Measurements from ENCODE around the gene ARHGAP44. TPM values are rescaled to one million over a fixed set of nuclear protein-coding genes. Genes with fewer than 3 reads are reported as not detected.

ARHGAP44 gene, protein sequence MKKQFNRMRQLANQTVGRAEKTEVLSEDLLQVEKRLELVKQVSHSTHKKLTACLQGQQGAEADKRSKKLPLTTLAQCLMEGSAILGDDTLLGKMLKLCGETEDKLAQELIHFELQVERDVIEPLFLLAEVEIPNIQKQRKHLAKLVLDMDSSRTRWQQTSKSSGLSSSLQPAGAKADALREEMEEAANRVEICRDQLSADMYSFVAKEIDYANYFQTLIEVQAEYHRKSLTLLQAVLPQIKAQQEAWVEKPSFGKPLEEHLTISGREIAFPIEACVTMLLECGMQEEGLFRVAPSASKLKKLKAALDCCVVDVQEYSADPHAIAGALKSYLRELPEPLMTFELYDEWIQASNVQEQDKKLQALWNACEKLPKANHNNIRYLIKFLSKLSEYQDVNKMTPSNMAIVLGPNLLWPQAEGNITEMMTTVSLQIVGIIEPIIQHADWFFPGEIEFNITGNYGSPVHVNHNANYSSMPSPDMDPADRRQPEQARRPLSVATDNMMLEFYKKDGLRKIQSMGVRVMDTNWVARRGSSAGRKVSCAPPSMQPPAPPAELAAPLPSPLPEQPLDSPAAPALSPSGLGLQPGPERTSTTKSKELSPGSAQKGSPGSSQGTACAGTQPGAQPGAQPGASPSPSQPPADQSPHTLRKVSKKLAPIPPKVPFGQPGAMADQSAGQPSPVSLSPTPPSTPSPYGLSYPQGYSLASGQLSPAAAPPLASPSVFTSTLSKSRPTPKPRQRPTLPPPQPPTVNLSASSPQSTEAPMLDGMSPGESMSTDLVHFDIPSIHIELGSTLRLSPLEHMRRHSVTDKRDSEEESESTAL
- under 1 TPM; 0.26 to 0.37 TPM for total RNA-seq

DNA sequence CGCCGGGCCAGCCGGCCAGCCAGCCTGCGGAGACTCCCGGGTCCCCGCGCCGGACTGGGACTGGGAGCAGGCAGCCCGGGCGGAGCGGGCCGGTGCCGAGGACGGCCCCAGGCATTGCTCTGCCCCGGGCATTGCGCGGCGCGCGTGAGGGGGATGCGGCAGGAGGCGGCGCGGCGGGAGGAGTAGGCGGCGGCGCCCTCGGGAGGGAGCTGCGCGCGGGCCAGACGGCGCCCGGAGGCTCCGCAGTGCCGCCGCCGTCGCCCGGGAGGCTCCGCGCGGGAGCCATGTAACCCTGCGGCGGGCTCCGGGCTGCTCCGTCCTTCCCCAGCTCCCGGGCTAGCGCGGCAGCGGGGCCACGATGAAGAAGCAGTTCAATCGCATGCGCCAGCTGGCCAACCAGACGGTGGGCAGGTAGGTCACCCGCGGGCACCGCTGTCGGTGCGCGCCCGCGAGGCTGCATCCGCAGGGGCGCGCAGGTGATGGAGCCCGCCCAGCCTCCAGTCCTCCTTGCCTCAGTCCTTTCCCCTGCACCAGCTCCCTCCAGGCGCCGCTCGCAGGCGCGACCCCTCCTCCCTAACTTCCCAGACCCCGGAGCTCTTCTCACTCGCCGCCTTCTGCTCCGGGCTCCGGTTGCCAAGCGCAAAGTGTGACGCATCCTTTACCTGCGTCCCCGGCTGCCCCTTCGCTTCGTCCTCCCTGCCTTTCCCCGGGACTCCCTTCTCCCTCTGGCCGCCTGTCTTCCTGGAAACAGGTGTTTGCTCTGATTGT, at the start of gene ARHGAP44:
ARHGAP44 (plus strand) TSS at position 18 of the 768 bp plus-strand sequence; CDS start at position 359, 341 bp downstream.
- H3K27ac Mint-ChIP-seq = no peak within 1 kb of the TSS
- H3K4me1 Mint-ChIP-seq (ENCODE audit: low read depth) = peaks cover 6% of the 10 kb centered on the region
- peaks cover 22% of the 10 kb centered on the region for H3K27me3 Mint-ChIP-seq (ENCODE audit: low read depth)
- no peaks in the 10 kb centered on the region for H3K9me3 Mint-ChIP-seq (ENCODE audit: insufficient read depth)
- ATAC-seq (peak; percentile 88), DNase-seq (no peak)
- no peaks in the 10 kb centered on the region for H3K36me3 Mint-ChIP-seq (ENCODE audit: low read depth)
- H3K4me3 Mint-ChIP-seq = peak within 1 kb of the TSS; percentile 59
- ChIA-PET CTCF (no interaction called here), POLR2A (no interaction called here)

DNA sequence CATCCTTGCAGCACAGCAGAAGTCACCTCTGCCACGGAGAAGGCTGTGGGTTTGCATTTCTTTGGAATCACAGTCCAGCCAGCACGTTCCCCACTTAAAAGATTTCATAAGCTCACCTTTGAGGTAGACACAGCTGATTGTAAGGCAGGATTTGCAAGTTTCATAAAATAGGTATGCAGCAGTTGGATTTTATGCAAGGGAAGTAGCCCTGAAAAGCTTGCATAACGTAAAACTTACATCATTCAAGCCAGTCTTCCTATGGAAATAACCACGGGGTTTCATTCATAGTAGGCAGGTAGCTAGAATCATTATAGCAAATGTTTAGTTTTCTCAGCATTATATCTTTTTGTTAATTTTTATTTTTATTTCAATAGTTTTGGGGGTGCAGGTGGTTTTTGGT, 49.8 kb upstream of the ARHGAP44 start:
- ATAC-seq (no peak), DNase-seq (no peak)
- H3K36me3 Mint-ChIP-seq (ENCODE audit: low read depth) = no peaks in the 10 kb centered on the region

DNA sequence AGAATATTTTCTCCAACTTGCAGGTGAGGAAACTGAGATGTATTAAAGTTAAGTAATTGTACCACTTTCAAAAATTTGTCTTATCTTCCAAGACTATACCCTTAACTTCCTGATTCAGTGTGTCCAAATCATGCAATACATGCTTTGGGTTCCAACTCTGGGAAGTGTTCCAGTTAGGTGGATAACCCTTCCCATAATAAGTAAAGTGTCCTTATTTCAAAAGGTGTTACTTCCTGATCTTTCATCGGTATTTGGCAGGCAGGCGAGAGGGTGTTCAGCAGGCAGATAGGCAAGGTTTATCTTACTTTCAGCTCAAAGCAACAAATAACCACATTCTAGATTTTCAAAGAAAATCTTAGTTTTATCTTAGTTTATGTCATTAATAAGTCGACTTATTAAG, 46.3 kb upstream of the ARHGAP44 start:
- Mint-ChIP-seq H3K27me3 (ENCODE audit: low read depth) (no peaks in the 10 kb centered on the region), H3K9me3 (ENCODE audit: insufficient read depth) (no peaks in the 10 kb centered on the region), H3K27ac (no peak overlapping the region), H3K4me3 (no peak overlapping the region), H3K4me1 (ENCODE audit: low read depth) (no peaks in the 10 kb centered on the region), H3K36me3 (ENCODE audit: low read depth) (no peaks in the 10 kb centered on the region)
- CTCF ChIA-PET = interaction anchor here (1.0 to 1.7 kb wide), 2 partner anchors 198 to 562 kb away, joined by 4 to 5 read pairs; no protein-coding TSS in a partner anchor
- ATAC-seq = no peak
- DNase-seq = no peak
- POLR2A ChIA-PET = no interaction called here

More for the DNA sequence above, 49.8 kb upstream of the ARHGAP44 start:
- no peaks in the 10 kb centered on the region for H3K9me3 Mint-ChIP-seq (ENCODE audit: insufficient read depth)
- no peaks in the 10 kb centered on the region for H3K4me1 Mint-ChIP-seq (ENCODE audit: low read depth)
- no peak overlapping the region for H3K4me3 Mint-ChIP-seq
- CTCF ChIA-PET = no interaction called here
- H3K27ac Mint-ChIP-seq = no peak overlapping the region
- H3K27me3 Mint-ChIP-seq (ENCODE audit: low read depth) = no peaks in the 10 kb centered on the region
- POLR2A ChIA-PET = no interaction called here

DNA sequence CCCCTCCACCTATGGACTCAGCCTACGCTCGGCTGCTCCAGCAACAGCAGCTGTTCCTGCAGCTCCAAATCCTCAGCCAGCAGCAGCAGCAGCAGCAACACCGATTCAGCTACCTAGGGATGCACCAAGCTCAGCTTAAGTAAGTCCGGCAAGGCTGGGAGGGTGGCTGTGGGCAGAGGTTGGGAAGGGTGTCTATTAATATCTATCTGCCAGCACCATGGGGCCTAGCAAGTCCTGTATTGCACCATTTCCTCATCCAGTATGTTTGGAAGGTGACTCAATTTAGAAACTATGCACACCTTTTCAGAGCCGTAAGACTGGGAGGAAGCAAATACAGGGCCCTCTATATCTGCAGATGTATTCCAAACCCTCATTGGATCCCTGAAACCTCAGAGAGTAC, 45.0 kb upstream of the ARHGAP44 start:
- CTCF ChIA-PET = no interaction called here
- H3K36me3 Mint-ChIP-seq (ENCODE audit: low read depth) = no peaks in the 10 kb centered on the region
- no peak overlapping the region for H3K27ac Mint-ChIP-seq
- no peaks in the 10 kb centered on the region for H3K9me3 Mint-ChIP-seq (ENCODE audit: insufficient read depth)
- H3K4me1 Mint-ChIP-seq (ENCODE audit: low read depth) = no peaks in the 10 kb centered on the region
- DNase-seq (no peak), ATAC-seq (no peak)
- POLR2A ChIA-PET = no interaction called here
- H3K27me3 Mint-ChIP-seq (ENCODE audit: low read depth) = no peaks in the 10 kb centered on the region
- no peak overlapping the region for H3K4me3 Mint-ChIP-seq

DNA sequence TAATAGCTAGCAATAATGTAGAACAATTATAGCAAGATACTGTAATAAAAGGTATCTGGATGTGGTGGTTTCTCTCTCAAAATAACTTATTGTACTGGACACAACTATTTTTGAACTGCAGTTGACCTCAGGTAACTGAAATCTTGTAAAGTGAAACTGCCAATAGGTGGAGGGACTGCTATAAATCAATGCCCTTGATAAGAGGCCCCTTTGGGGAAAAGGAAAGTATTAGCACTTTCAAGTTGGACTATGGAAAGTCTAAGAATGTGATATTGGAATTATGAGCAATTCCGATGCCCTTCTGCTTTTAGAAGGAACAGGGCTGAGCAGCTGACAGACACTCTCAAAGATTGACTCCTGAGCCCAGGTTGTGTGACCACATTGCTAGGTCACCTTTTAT, 44.5 kb upstream of the ARHGAP44 start:
- DNase-seq (no peak), ATAC-seq (no peak)
- Mint-ChIP-seq H3K9me3 (ENCODE audit: insufficient read depth) (no peaks in the 10 kb centered on the region), H3K4me1 (ENCODE audit: low read depth) (no peaks in the 10 kb centered on the region), H3K27me3 (ENCODE audit: low read depth) (no peaks in the 10 kb centered on the region), H3K36me3 (ENCODE audit: low read depth) (no peaks in the 10 kb centered on the region), H3K27ac (no peak overlapping the region), H3K4me3 (no peak overlapping the region)
- POLR2A ChIA-PET = no interaction called here
- CTCF ChIA-PET = no interaction called here

DNA sequence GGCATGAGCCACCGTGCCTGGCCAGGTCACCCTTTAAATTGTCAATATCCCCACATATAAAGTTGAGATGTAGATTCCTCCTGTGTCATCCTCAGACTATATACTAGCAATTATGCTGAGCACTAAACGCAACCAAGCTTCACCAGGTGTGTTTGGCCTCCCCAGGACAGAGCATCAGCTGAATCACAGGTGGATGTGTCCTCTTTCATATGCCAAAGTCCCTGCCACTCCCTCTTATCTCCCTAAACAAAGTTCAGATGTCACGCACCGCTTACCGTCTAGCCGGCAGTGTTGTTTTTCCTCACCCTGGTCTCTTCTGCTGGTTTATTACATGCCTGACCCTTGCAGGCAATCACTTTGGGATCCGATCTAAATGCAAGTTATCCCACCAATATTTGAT, 43.8 kb upstream of the ARHGAP44 start:
- ATAC-seq (no peak), DNase-seq (no peak)
- Mint-ChIP-seq H3K9me3 (ENCODE audit: insufficient read depth) (no peaks in the 10 kb centered on the region), H3K27me3 (ENCODE audit: low read depth) (no peaks in the 10 kb centered on the region), H3K36me3 (ENCODE audit: low read depth) (no peaks in the 10 kb centered on the region), H3K27ac (no peak overlapping the region), H3K4me3 (no peak overlapping the region), H3K4me1 (ENCODE audit: low read depth) (no peaks in the 10 kb centered on the region)
- ChIA-PET CTCF (no interaction called here), POLR2A (no interaction called here)

DNA sequence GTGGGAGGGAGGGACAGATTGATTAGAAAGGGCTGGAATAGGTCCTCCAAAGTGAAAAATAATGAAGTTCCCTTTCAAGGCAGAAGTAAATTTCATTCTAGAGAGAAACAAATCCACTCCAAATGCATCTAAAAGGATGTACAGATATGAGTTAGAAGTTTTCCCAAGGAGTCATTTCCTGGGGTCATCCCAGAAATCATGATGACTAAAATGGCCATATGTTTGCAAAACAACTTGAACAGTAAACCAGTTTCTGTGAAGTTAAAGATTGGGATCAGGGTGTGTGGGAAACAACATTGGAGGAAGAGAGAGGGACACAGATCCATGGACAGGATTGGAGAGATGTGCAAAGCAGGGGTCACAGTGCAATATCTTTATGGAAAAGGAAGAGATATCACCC, 32.5 kb upstream of the ARHGAP44 start:
- no peak overlapping the region for H3K27ac Mint-ChIP-seq
- H3K9me3 Mint-ChIP-seq (ENCODE audit: insufficient read depth) = no peaks in the 10 kb centered on the region
- no peaks in the 10 kb centered on the region for H3K36me3 Mint-ChIP-seq (ENCODE audit: low read depth)
- no peak overlapping the region for H3K4me3 Mint-ChIP-seq
- DNase-seq = no peak
- H3K27me3 Mint-ChIP-seq (ENCODE audit: low read depth) = no peaks in the 10 kb centered on the region
- POLR2A ChIA-PET = no interaction called here
- H3K4me1 Mint-ChIP-seq (ENCODE audit: low read depth) = no peaks in the 10 kb centered on the region
- CTCF ChIA-PET = no interaction called here
- no peak for ATAC-seq

DNA sequence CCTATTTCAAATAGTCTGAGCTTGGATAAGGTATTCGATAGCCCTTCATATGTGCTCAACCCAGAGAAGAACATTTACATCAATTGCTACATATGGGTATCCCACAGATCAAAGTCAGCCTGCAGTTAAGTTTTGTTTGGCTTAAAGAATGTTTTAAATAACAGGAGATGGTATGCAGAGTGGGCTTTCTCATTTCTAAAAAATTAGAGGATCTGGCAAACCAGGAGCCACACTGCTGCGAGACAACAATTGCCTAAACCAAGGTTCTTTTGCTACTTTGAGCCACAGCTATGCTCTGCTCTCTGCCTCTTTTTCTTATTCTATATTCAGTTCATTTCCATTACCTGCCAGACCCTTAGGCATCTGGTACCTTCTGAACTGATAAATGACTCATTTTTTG, 30.2 kb upstream of the ARHGAP44 start:
- Mint-ChIP-seq H3K4me1 (ENCODE audit: low read depth) (no peaks in the 10 kb centered on the region), H3K9me3 (ENCODE audit: insufficient read depth) (no peaks in the 10 kb centered on the region), H3K36me3 (ENCODE audit: low read depth) (no peaks in the 10 kb centered on the region), H3K27me3 (ENCODE audit: low read depth) (no peaks in the 10 kb centered on the region), H3K27ac (no peak overlapping the region), H3K4me3 (no peak overlapping the region)
- DNase-seq = no peak
- POLR2A ChIA-PET = no interaction called here
- ATAC-seq = no peak
- CTCF ChIA-PET = no interaction called here

DNA sequence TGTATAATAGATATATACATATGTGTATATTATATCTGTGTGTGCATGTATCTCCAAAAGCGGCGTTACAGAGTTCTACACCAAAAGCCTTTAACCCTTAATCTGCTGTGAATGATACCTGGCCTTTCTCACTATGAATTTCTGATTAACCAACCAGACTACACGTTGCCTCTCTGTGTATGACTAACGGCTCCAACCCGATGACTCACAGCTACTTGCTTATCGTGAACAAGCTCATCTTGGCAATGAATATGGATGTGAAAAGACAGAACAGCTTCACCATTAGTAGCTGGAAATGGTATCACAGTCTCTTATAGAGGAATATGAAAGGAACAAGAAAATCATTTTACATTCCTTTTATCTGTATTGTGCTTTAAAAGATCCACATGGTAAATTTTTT, 23.8 kb upstream of the ARHGAP44 start:
- CTCF ChIA-PET = no interaction called here
- no peak for DNase-seq
- no peak overlapping the region for H3K27ac Mint-ChIP-seq
- H3K4me1 Mint-ChIP-seq (ENCODE audit: low read depth) = no peaks in the 10 kb centered on the region
- POLR2A ChIA-PET = no interaction called here
- ATAC-seq = no peak
- no peaks in the 10 kb centered on the region for H3K36me3 Mint-ChIP-seq (ENCODE audit: low read depth)
- no peaks in the 10 kb centered on the region for H3K9me3 Mint-ChIP-seq (ENCODE audit: insufficient read depth)
- H3K4me3 Mint-ChIP-seq = no peak overlapping the region
- no peaks in the 10 kb centered on the region for H3K27me3 Mint-ChIP-seq (ENCODE audit: low read depth)

DNA sequence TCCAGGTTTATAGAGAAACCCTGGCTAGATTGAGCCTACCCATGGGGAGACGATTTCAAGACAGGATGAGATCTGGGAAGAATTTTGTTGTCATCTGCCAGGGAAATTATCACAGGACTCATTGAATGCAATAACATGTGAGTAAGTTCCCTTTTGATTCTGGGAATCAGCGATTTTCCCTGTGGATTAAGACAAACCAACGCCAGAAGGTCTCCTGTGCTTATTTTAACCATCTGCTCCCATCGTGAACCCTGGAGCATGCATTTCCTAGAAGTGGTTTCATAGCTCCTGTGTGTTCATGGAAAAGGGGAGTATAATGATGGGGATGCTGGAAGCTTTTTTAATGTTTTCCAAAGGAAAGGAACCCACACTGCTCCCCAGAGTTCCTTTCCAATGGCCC, 21.0 kb upstream of the ARHGAP44 start:
- no peaks in the 10 kb centered on the region for H3K36me3 Mint-ChIP-seq (ENCODE audit: low read depth)
- H3K9me3 Mint-ChIP-seq (ENCODE audit: insufficient read depth) = no peaks in the 10 kb centered on the region
- H3K4me3 Mint-ChIP-seq = no peak overlapping the region
- no peaks in the 10 kb centered on the region for H3K4me1 Mint-ChIP-seq (ENCODE audit: low read depth)
- ChIA-PET CTCF (no interaction called here), POLR2A (no interaction called here)
- ATAC-seq (no peak), DNase-seq (no peak)
- no peak overlapping the region for H3K27ac Mint-ChIP-seq
- no peaks in the 10 kb centered on the region for H3K27me3 Mint-ChIP-seq (ENCODE audit: low read depth)

DNA sequence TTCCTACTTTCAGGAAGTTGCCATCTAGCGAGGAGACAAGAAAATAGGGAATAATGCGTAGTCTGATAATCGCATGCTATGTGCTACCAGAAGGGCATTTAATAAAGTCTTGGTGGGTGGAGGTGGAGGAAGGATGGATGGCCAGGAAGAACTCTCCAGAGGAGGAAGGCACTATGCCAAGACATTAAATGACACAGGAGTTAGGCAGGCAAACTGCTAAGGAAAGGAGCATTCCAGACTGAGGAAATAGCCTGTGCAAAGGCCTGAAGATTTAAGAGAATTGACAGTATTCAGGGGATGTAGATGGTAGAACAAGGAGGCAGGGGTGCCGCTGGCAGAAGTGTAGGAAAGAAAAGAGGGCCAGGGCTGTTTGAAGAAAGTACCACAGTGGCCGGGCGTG, 19.3 kb upstream of the ARHGAP44 start:
- DNase-seq (no peak), ATAC-seq (no peak)
- H3K4me1 Mint-ChIP-seq (ENCODE audit: low read depth) = no peaks in the 10 kb centered on the region
- H3K27me3 Mint-ChIP-seq (ENCODE audit: low read depth) = no peaks in the 10 kb centered on the region
- ChIA-PET CTCF (no interaction called here), POLR2A (no interaction called here)
- H3K36me3 Mint-ChIP-seq (ENCODE audit: low read depth) = no peaks in the 10 kb centered on the region
- H3K9me3 Mint-ChIP-seq (ENCODE audit: insufficient read depth) = no peaks in the 10 kb centered on the region
- no peak overlapping the region for H3K27ac Mint-ChIP-seq
- no peak overlapping the region for H3K4me3 Mint-ChIP-seq

DNA sequence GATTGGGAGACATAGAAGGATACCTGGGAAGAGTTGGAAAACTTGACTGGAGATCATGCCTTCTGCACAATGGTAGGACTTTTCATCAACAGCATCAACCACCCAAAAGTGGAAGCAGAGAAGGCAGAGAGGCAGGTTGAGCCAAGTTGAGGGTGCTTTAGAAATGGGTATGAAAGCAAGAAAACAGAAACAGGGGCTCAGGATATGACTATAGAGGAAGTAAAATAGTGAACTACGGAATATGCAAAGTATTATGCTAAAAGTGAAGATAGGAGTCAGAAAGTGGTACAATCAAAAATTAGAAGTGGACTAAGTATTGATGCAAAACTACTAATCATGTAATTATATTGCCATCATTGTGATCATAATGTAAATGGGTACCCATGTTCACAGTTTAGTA, 16.1 kb upstream of the ARHGAP44 start:
- Mint-ChIP-seq H3K27ac (no peak overlapping the region), H3K4me1 (ENCODE audit: low read depth) (no peaks in the 10 kb centered on the region), H3K36me3 (ENCODE audit: low read depth) (no peaks in the 10 kb centered on the region), H3K27me3 (ENCODE audit: low read depth) (no peaks in the 10 kb centered on the region), H3K4me3 (no peak overlapping the region), H3K9me3 (ENCODE audit: insufficient read depth) (no peaks in the 10 kb centered on the region)
- CTCF ChIA-PET = no interaction called here
- DNase-seq (no peak), ATAC-seq (no peak)
- POLR2A ChIA-PET = no interaction called here
